ENCODE measurements around the gene DTNB. TPM values are rescaled to one million over a fixed set of nuclear protein-coding genes. Genes with fewer than 3 reads are reported as not detected.
A peak's percentile ranks its signal among the peaks of the same experiment; 100 is the strongest.
"Not testable (repeated sequence)": the region's sequence is repeated elsewhere in the genome, so short reads cannot be mapped to it uniquely, and the experiment has no call there.

DTNB gene
- total RNA-seq, 3 donors from 2014 or later: 4.8 to 8.8 (median 7.2) TPM

DNA sequence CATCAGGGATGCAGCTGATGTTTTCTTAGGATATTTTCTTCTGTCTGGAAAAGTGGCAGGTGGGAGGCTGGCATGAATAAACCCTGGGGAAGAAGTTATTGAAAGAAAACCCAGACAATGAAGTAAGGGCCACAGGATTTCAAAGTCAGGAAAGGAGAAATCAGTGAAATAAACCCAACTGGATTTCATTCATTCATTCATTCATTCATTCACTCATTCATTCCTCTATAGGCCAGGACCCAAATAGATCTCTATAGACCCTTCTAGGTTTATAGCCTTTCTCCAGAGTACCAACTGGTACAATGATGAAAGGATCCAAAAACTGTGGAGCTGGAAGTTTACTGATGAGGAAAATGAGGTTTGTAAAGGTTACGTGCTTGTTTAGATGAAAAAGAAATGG is 264.3 kb downstream of the DTNB start:
- ATAC-seq (no peak), DNase-seq (no peak)
- intact Hi-C loops (cut with DNase I, micrococcal nuclease): no loop called here
- TF ChIP-seq, protein P1, sequence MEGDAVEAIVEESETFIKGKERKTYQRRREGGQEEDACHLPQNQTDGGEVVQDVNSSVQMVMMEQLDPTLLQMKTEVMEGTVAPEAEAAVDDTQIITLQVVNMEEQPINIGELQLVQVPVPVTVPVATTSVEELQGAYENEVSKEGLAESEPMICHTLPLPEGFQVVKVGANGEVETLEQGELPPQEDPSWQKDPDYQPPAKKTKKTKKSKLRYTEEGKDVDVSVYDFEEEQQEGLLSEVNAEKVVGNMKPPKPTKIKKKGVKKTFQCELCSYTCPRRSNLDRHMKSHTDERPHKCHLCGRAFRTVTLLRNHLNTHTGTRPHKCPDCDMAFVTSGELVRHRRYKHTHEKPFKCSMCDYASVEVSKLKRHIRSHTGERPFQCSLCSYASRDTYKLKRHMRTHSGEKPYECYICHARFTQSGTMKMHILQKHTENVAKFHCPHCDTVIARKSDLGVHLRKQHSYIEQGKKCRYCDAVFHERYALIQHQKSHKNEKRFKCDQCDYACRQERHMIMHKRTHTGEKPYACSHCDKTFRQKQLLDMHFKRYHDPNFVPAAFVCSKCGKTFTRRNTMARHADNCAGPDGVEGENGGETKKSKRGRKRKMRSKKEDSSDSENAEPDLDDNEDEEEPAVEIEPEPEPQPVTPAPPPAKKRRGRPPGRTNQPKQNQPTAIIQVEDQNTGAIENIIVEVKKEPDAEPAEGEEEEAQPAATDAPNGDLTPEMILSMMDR (IDR thresholded peaks at IDR 0.05): no peak
- no peak overlapping the region for H3K4me3 ChIP-seq
- no peaks in the 10 kb centered on the region for H3K9me3 ChIP-seq
- no peaks in the 10 kb centered on the region for H3K36me3 ChIP-seq (ENCODE audit: low read depth)
- H3K4me1 ChIP-seq (ENCODE audit: low read depth): no peaks in the 10 kb centered on the region

DNA sequence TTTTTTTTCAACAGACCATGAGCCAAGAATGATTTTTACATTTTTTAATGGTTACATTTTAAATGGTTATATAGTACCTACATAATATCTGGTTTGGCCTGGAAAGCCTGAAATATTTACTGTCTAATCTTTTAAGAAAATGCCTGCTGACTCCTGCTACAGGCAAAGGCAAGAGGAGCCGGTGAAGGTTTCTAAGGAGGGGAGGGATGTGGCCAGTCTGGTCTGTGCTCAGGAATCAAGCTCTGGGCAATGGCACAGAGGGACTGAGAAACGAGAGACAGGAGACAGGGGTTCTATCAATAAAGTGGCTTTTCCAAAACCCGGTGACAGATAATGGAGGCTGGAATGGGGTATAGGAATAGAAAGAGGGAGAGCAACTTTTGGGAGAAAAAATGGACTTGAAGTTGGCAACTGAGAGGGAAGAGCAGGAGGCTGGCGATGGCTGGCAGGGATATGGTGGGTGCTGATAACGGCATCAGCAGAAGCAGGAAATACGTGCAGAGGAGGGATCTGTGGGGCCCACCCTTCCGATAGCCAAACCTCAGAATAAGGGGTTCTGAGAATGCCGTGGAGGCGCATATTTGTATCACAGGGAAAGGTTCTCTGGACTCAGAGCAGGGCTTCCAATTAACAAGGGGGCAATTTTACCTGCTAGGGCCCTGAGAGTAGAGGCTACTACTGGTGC is 267.6 kb downstream of the DTNB start:
- no peak for DNase-seq

DNA sequence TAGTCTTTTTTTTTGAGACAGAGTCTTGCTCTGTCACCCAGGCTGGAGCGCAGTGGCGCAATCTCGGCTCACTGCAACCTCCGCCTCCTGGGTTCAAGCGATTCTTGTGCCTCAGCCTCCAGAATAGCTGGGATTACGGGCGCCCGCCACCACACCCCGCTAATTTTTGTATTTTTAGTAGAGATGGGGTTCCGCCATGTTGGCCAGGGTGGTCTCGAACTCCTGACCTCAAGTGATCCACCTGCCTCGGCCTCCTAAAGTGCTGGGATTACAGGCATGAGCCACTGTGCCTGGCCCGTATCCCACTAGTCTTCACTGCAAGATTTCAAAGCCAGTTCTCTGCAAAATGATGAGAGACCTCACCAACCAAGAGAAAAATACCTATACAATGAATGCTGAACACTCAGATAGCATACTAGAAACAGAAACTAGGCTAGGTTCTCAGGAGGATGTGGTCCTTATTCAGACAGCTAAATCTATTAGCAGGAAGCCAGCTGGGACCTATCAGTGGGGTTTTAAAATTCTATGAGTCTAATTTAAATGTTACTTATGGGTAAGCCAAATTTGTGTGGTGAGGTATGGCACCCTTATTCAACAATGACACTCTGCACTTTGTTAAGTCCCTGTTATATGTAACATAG is 270.1 kb downstream of the DTNB start:
- H3K36me3 ChIP-seq (ENCODE audit: low read depth); H3K9me3 ChIP-seq; H3K4me1 ChIP-seq (ENCODE audit: low read depth); H3K4me3 ChIP-seq; intact Hi-C loops (cut with DNase I, micrococcal nuclease); DNase-seq: not testable (repeated sequence)
- ATAC-seq: peak; percentile 70

More for the DNA sequence above, 267.6 kb downstream of the DTNB start:
- Histone ChIP-seq H3K4me1 (ENCODE audit: low read depth) (no peaks in the 10 kb centered on the region), H3K36me3 (ENCODE audit: low read depth) (no peaks in the 10 kb centered on the region), H3K9me3 (no peaks in the 10 kb centered on the region), H3K4me3 (no peak overlapping the region)
- TF ChIP-seq, protein P1 (IDR thresholded peaks at IDR 0.05): no peak
- ATAC-seq: no peak
- intact Hi-C loops (cut with DNase I, micrococcal nuclease): no loop called here

DNA sequence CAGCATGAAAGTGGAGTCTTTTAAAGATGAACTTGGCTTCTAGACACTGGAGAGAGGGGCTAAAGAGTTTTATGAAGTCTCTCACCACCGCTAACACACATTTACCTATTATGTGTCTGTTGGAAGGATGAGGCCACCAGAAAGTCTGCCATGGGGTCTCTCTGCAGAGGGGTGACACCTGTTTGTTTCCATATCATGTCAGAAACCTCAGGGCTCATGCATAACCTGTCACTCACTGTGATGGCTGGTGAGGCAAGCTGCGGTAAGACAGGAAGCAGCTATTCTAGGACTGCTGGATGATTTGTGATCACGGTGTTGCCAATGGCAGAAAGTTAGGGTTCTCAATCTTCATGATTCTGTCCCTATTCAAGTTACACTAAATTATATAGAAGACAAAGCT is 270.9 kb downstream of the DTNB start:
- no peak for DNase-seq
- no peak overlapping the region for H3K4me3 ChIP-seq
- intact Hi-C loops (cut with DNase I, micrococcal nuclease): no loop called here

DNA sequence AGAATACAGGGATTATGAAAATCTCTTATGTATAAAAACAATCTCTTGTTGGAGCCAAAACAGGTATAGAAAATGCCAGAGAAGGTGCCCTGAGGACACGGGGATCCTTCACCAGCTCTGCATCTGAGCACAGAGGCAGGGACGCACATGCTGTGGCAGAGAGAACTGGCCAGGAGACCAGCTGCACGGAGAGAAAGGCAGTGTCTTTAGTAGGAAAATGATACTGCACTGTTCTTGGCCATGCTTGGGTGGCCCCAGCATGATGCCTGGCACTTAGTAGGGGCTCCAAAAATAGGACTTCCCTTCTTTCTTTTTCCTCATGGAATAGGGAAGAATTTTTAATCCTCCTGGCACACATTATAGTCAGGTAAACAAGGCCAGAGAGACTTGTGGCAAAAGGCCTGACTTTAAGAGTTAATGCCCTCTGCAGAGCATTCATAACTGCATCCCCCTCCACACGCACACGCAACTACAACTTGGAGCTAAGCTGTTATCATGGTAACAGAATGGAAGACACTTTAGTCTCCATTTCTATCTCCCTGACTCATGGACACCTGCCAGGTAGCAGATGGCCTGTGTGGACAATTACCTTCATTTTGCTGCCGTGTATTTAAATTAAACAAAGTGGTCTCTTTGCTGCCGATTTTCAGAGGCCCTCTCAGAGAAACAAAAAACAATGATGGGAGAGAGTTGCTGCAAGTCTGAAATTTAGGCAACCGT is 271.9 kb downstream of the DTNB start:
- DNase-seq: no peak
- Histone ChIP-seq H3K36me3 (ENCODE audit: low read depth) (no peaks in the 10 kb centered on the region), H3K4me3 (no peak overlapping the region), H3K4me1 (ENCODE audit: low read depth) (no peaks in the 10 kb centered on the region), H3K9me3 (no peaks in the 10 kb centered on the region)
- ATAC-seq: no peak
- intact Hi-C loops (cut with DNase I, micrococcal nuclease): no loop called here
- TF ChIP-seq, protein P1 (IDR thresholded peaks at IDR 0.05): no peak

More for the DNA sequence above, 270.9 kb downstream of the DTNB start:
- Histone ChIP-seq H3K36me3 (ENCODE audit: low read depth) (no peaks in the 10 kb centered on the region), H3K9me3 (no peaks in the 10 kb centered on the region), H3K4me1 (ENCODE audit: low read depth) (no peaks in the 10 kb centered on the region)
- peak; percentile 56 for ATAC-seq
- TF ChIP-seq, protein P1 (IDR thresholded peaks at IDR 0.05): no peak
